A549 (cell line): ENCODE results near the gene DVL1.

Source experiments
- EP300 ChIP-seq, 2 experiments: fragments of >200 bp; sonication (Bioruptor Twin); formaldehyde crosslinking; IDR thresholded peaks; 2 replicates in 1 of 2; 3 replicates in 1 of 2; pipeline ENCODE4 v1.6.1; 2016 to 2017
- POLR2A ChIP-seq: IDR thresholded peaks from 2 replicates; pipeline ENCODE4 v1.6.1; 2012; ENCODE audit warnings: mild to moderate bottlenecking, low read length
- RFX5 ChIP-seq: fragments of 450-650 bp; IDR thresholded peaks from 2 replicates; pipeline ENCODE4 v1.7.1; 2014; ENCODE audit warnings: antibody characterized with exemption, mild to moderate bottlenecking, moderate library complexity
- ZSCAN20 ChIP-seq: fragments of 250-450 bp; sonication (Bioruptor Pico); IDR thresholded peaks from 2 replicates; pipeline ENCODE4 v1.8.0; 2022; ENCODE audit warnings: mild to moderate bottlenecking, moderate library complexity
- TF ChIP-seq, protein P1 (sequence below): fragments of >200 bp; sonication (Bioruptor Twin); formaldehyde crosslinking; IDR thresholded peaks from 3 replicates; pipeline ENCODE4 v1.5.1; 2016
- TF ChIP-seq, protein P2 (sequence below): IDR thresholded peaks from 2 replicates; pipeline ENCODE4 v1.6.1; 2012
- TF ChIP-seq, protein P3 (sequence below): IDR thresholded peaks from 2 replicates; pipeline ENCODE4 v1.6.1; 2012

DNA sequence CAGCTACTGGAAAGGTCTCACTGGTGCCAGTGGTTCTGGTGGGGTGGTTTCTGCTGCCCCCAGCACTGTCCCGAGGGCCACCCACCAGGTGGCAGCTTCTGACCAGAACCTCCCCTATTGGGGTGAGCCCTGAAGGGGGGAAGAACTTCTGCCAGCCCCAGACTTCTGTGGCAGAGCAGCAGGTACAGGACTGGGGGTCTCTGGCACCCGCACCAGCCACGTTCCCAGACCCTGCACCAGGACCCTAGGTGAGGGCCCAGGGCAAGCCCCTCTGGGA lies 39.2 kb downstream of the DVL1 start:
- TF ChIP-seq, protein P1, sequence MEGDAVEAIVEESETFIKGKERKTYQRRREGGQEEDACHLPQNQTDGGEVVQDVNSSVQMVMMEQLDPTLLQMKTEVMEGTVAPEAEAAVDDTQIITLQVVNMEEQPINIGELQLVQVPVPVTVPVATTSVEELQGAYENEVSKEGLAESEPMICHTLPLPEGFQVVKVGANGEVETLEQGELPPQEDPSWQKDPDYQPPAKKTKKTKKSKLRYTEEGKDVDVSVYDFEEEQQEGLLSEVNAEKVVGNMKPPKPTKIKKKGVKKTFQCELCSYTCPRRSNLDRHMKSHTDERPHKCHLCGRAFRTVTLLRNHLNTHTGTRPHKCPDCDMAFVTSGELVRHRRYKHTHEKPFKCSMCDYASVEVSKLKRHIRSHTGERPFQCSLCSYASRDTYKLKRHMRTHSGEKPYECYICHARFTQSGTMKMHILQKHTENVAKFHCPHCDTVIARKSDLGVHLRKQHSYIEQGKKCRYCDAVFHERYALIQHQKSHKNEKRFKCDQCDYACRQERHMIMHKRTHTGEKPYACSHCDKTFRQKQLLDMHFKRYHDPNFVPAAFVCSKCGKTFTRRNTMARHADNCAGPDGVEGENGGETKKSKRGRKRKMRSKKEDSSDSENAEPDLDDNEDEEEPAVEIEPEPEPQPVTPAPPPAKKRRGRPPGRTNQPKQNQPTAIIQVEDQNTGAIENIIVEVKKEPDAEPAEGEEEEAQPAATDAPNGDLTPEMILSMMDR: no peak
- no peak for TF ChIP-seq ZSCAN20 (CRISPR knock-in tag)
- no peak for TF ChIP-seq EP300 (IDR thresholded peaks at IDR 0.05)
- no peak for TF ChIP-seq POLR2A
- TF ChIP-seq, protein P2, sequence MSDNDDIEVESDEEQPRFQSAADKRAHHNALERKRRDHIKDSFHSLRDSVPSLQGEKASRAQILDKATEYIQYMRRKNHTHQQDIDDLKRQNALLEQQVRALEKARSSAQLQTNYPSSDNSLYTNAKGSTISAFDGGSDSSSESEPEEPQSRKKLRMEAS: no peak
- TF ChIP-seq, protein P3, sequence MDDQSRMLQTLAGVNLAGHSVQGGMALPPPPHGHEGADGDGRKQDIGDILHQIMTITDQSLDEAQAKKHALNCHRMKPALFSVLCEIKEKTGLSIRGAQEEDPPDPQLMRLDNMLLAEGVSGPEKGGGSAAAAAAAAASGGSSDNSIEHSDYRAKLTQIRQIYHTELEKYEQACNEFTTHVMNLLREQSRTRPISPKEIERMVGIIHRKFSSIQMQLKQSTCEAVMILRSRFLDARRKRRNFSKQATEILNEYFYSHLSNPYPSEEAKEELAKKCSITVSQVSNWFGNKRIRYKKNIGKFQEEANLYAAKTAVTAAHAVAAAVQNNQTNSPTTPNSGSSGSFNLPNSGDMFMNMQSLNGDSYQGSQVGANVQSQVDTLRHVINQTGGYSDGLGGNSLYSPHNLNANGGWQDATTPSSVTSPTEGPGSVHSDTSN: no peak
- no peak for TF ChIP-seq RFX5
